HG02610 (cell line): ENCODE data around the gene C2orf81.
"Not testable (repeated sequence)": the region's sequence is repeated elsewhere in the genome, so short reads cannot be mapped to it uniquely, and the experiment has no call there.

Experiments used
- ATAC-seq: cut with Tn5 transposase; IDR thresholded peaks from one replicate; pipeline ENCODE4 v1.9.1; 2021; ENCODE audit warnings: mild to moderate bottlenecking, moderate library complexity; ENCODE audit not compliant: unreplicated experiment

Gene C2orf81

DNA sequence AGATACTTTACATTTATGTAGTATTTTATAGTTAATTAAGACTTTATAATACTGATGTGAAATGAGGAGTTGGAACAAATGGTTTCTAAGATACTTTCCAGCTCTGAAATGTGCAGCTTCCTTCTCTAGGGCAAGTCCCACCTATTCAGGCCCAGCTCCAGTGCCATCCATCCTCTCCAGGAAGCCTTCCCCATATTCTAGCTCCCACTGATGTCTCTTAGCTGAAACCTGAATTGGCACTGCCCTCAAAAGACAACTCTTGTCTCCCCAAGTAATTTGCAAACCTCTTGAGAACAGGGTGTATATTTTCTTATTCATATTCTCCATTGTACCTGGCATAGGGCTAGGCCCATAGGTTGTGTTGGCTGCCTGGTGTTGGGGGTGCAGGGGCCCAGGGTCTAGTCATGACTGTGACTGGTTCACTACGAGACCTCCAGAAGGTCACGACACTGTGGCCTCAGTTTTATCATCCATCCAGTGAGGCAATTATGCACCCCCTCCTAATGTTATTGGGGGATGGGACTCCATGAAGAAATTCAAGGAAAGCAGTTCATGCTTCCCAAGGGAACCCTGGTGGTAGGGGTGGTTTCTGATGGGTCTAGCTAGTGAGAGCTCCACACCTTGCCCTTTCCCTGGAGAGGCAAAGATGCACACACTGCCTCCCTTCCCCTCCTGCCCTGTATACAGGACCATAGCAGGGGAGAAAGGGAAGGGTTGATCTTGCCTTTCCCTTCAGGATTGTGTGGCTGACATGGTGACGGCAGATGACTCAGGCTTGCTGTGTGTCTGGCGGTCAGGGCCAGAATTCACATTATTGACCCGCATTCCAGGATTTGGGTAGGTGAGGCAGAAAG is 2.9 kb upstream of the C2orf81 start:
- ATAC-seq = no peak

GRCh38 chr2:74423231-74424095 is 2.0 kb upstream of the C2orf81 start:
- ATAC-seq = no peak

GRCh38 chr2:74420443-74421103 is 846 bp downstream of the C2orf81 start:
- ATAC-seq = not testable (repeated sequence)

DNA sequence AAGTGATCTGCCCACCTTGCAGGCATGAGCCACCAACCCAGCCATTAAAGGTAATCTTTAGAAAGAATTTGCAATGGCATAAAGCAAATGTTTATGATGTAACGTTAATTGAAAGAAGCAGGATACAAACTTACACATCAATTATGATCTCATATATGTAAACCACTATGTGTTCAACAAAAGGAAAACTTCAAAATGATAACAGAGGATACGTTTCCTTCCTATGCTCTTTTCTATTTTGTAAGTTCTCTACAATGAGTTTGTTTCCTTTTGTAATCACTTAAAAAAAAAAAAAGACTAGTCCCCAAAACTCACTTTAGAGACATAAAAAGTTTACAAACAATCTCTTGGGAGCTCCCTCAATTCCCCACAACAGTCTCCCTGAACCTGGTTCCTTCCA is 1.4 kb downstream of the C2orf81 start:
- no peak for ATAC-seq

DNA sequence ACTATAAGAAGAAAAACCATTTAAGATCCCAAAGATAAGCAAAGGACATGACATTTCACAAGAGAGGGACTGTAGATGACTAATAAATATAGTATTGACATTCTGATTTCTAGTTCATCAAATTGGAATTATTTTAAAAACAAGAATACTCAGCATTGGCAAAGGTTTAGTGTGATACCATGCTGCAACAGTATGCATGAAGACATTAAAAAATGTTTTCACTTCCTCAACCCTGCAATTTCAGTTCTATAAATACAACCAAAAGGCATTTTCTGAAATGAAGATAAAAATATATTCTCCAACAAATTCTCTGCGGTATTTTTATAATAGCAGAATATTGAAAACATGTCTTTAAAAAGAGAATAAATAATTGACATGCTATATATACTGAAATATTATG is 2.1 kb downstream of the C2orf81 start:
- no peak for ATAC-seq

- ATAC-seq = no peak
These were observed 3.1 kb downstream of the C2orf81 start for GRCh38 chr2:74418312-74418711.

GRCh38 chr2:74417763-74418162 is 3.7 kb downstream of the C2orf81 start:
- no peak for ATAC-seq

GRCh38 chr2:74417197-74417596 is 4.2 kb downstream of the C2orf81 start:
- no peak for ATAC-seq

- no peak for ATAC-seq
These were observed 4.6 kb downstream of the C2orf81 start for GRCh38 chr2:74416778-74417177.

GRCh38 chr2:74415762-74416395 is 5.5 kb downstream of the C2orf81 start:
- no peak for ATAC-seq

DNA sequence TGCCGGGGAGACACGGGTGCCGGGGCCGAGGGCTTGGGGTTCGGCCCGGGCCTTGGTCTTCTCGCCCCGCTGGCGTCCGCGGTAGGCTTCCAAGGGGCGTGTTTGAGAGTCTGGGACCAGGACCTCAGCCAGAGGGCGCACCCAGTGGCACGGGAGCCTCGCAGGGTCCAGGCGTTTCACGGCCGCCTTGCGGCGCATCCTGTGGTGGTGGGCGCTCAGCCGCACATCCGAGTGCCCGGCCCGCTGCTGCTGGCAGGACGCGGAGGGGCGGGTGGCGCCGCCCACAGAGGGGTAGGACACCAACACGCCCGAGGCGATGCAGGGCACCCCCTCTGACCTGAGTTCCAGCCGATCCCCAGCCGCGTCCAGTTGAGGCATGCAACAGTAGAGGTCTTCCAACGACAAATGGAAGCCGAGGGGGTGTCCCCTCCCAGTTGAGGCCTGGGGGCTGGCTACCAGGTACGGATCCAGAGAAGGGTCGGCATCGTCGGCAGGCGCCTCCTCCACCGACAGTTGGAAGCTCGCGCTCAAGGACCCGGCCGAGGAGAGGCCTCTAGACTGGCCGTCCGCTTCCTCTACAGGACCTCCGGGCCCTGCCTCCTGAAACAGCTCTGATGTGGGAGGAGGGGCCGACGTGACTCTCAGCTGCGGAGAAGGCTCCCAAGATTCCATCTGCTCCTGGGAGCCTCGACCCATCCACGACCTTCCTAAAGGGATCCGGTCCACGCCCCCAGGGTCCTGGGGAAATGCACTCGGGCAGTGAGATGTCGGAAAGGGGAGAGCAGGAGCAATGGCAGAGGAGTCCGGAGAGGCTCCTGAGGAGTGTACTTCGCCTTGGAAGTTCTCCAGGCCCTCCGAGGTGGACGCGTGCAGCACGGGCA is 6.3 kb downstream of the C2orf81 start:
- no peak for ATAC-seq

DNA sequence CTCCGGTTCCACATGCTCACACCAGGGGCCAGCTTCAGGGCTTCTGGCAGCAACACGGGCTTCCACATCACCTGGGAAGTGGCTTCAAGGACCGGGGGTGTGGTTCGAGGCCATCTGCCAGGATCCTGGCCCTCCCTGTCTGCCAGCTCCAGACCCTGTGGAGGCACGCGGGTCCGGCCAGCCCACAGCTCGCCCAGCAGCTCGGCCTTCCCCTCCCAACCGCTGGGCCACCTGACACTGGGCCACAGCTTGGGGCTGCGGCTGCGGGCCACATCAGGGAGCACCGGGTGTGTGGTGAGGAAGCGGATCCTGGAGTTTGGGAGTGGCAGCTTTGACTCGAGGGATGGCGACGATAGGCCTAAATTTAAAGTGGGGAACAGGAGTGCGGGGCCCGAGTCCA is 7.0 kb downstream of the C2orf81 start:
- no peak for ATAC-seq

GRCh38 chr2:74413001-74413698 is 8.3 kb downstream of the C2orf81 start:
- ATAC-seq = no peak

DNA sequence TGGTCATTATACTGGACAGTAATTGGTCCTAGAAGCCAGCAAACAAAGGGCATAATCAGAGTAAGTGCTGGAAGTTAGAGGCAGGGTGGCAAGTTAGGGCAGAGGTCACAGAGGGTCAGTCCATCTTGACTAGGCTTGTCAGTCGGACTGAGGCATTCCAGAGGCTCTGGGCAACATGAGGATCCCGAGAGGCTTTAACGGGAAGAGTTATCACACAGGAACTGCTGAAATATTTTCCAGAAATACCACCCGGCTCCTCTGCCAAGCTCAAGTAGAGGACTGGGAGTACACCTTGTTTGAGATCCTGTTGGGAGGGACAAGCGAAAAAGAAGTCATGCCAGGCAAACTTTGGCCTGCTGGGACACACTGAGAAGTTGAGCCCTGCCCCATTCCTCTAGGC is 13.7 kb downstream of the C2orf81 start:
- no peak for ATAC-seq

GRCh38 chr2:74406035-74406434 is 15.4 kb downstream of the C2orf81 start:
- peak; percentile 91 for ATAC-seq

- ATAC-seq = no peak
These were observed 19.5 kb downstream of the C2orf81 start for GRCh38 chr2:74401891-74402290.

GRCh38 chr2:74399785-74400184 is 21.6 kb downstream of the C2orf81 start:
- ATAC-seq = no peak

- ATAC-seq = no peak
These were observed 25.3 kb downstream of the C2orf81 start for GRCh38 chr2:74396149-74396548.

DNA sequence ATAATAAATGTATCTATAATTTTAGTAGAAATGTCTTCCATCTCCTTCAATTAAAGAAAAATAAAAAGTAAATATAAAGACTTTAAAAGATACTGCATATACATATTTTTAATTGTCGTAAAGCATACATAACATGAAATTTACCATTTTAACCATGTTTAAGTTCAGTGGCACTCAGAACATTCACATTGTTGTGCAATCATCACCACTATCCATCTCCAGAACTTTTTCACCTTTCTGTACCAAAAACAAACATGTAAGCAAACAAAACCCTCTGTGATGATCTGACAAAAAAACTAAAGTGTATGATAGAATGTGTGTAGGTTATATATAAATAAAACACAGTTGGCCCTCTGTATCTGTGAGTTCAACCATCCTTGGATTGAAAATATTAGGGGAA is 27.9 kb downstream of the C2orf81 start:
- no peak for ATAC-seq

DNA sequence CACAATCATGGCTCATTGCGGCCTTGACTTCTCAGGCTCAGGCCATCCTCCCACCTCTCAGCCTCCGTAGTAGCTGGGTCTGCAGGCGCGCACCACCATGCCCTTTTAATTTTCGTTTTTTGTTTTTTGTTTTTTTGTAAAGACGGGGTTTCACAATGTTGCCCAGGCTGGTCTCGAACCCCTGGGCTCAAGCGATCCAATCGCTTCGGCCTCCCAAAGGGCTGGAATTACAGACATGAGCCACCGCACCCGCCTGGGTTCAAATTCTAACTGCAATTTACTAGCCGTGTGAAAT is 29.0 kb downstream of the C2orf81 start:
- ATAC-seq = no peak
